HG03469 (cell line): ENCODE results near the gene ODAD2.

Source experiments
- ATAC-seq: cut with Tn5 transposase; IDR thresholded peaks from one replicate; pipeline ENCODE4 v1.9.1; 2021; ENCODE audit warnings: mild to moderate bottlenecking, moderate library complexity, moderate number of reproducible peaks; ENCODE audit not compliant: unreplicated experiment

ODAD2 gene

GRCh38 chr10:27771231-27771630 is 227.6 kb downstream of the ODAD2 start:
- ATAC-seq, result no peak

- no peak for ATAC-seq
Observed at GRCh38 chr10:27770181-27770580, 228.7 kb downstream of the ODAD2 start.
